IMR-90 (cell line): ENCODE data around the gene FAM124B. TPM values are rescaled to one million over a fixed set of nuclear protein-coding genes. Genes with fewer than 3 reads are reported as not detected.
"Not testable (repeated sequence)": the region's sequence is repeated elsewhere in the genome, so short reads cannot be mapped to it uniquely, and the experiment has no call there.

ENCODE experiments used
- ATAC-seq: fragments of 200-7000 bp; cut with Tn5 transposase; 2 replicates; pipeline ENCODE4 v1.9.1; 2020; ENCODE audit warnings: low read depth, mild to moderate bottlenecking, moderate library complexity
- BruUV-seq: library from RNA; stranded (reverse); fragments of 400-500 nt; replicated peaks from 2 replicates; lab custom pipeline; 2021; lab: Mats Ljungman, UMichigan
- CTCF ChIA-PET: fragments of 300-600 bp; formaldehyde crosslinking; extraction: SDS; loops from one replicate; lab custom pipeline; 2021; ENCODE audit warnings: antibody characterized with exemption; lab: Yijun Ruan, JAX
- POLR2A ChIA-PET: fragments of 300-600 bp; sonication (Branson Sonifier 250); formaldehyde crosslinking; loops from one replicate; lab custom pipeline; 2022; ENCODE audit warnings: antibody characterized with exemption; ENCODE audit not compliant: unreplicated experiment; lab: Charles Lee
- DNase-seq: peaks from one replicate; pipeline ENCODE4 v3.0.0; 2013
- H2AFZ ChIP-seq: replicated peaks from 2 replicates; pipeline ENCODE3; 2013; ENCODE audit warnings: low read length, mild to moderate bottlenecking; ENCODE audit not compliant: poor library complexity
- H2AK5ac ChIP-seq: 2 replicates; pipeline ENCODE4 v1.6.1; 2013; ENCODE audit warnings: low read depth, low read length, inconsistent platforms
- H2AK9ac ChIP-seq: replicated peaks from 2 replicates; pipeline ENCODE3; 2013; ENCODE audit warnings: mild to moderate bottlenecking, low read depth, low read length, moderate library complexity; ENCODE audit not compliant: poor library complexity
- H2BK120ac ChIP-seq: 2 replicates; pipeline ENCODE4 v1.6.1; 2013; ENCODE audit warnings: low read depth, low read length, inconsistent platforms
- H2BK15ac ChIP-seq: 3 replicates; pipeline ENCODE4 v1.6.1; 2013; ENCODE audit warnings: low read depth, low read length, inconsistent platforms
- H2BK20ac ChIP-seq: 2 replicates; pipeline ENCODE4 v1.6.1; 2013; ENCODE audit warnings: low read depth, mild to moderate bottlenecking, inconsistent platforms, low read length, moderate library complexity
- H2BK5ac ChIP-seq: 2 replicates; pipeline ENCODE4 v1.6.1; 2013; ENCODE audit warnings: mild to moderate bottlenecking, low read depth, low read length, inconsistent platforms; ENCODE audit not compliant: poor library complexity, severe bottlenecking
- H3K14ac ChIP-seq: replicated peaks from 2 replicates; pipeline ENCODE4 v1.6.1; 2013; ENCODE audit warnings: low read depth, low read length, inconsistent platforms
- H3K18ac ChIP-seq: 2 replicates; pipeline ENCODE4 v1.6.1; 2013; ENCODE audit warnings: low read depth, low read length, control low read depth
- H3K23ac ChIP-seq: 2 replicates; pipeline ENCODE4 v1.6.1; 2013; ENCODE audit warnings: low read depth, low read length, inconsistent platforms
- H3K27ac ChIP-seq: 2 replicates; pipeline ENCODE4 v1.5.1; 2013; ENCODE audit warnings: mild to moderate bottlenecking, control low read depth, low read length; ENCODE audit not compliant: insufficient read depth
- H3K27me3 ChIP-seq: 2 replicates; pipeline ENCODE4 v1.6.1; 2013; ENCODE audit warnings: low read length; ENCODE audit not compliant: control insufficient read depth, insufficient read depth
- H3K36me3 ChIP-seq: 2 replicates; pipeline ENCODE4 v1.6.1; 2013; ENCODE audit warnings: low read length, mixed read lengths; ENCODE audit not compliant: control insufficient read depth, insufficient read depth
- H3K4ac ChIP-seq: 2 replicates; pipeline ENCODE4 v1.6.1; 2013; ENCODE audit warnings: low read depth, low read length, inconsistent platforms
- H3K4me1 ChIP-seq: 2 replicates; pipeline ENCODE4 v1.6.1; 2013; ENCODE audit warnings: low read length, mixed read lengths; ENCODE audit not compliant: control insufficient read depth, insufficient read depth
- H3K4me2 ChIP-seq: 2 replicates; pipeline ENCODE4 v1.6.1; 2013; ENCODE audit warnings: low read depth, mild to moderate bottlenecking, control low read depth, low read length, moderate library complexity
- H3K4me3 ChIP-seq: 2 replicates; pipeline ENCODE4 v1.5.1; 2013; ENCODE audit warnings: low read depth, mild to moderate bottlenecking, control low read depth, low read length, moderate library complexity; ENCODE audit not compliant: insufficient read depth
- H3K56ac ChIP-seq: 2 replicates; pipeline ENCODE4 v1.6.1; 2013; ENCODE audit warnings: low read length, inconsistent platforms; ENCODE audit not compliant: insufficient read depth; ENCODE audit errors: extremely low read depth
- H3K79me1 ChIP-seq, 2 experiments: 2 replicates each; pipeline ENCODE4 v1.6.1; 2013; ENCODE audit warnings: low read length in 2 of 2, inconsistent platforms in 1 of 2, low read depth in 1 of 2
- H3K9ac ChIP-seq: 2 replicates; pipeline ENCODE4 v1.6.1; 2013; ENCODE audit warnings: low read depth, low read length, control low read depth
- H3K9me1 ChIP-seq: 2 replicates; pipeline ENCODE4 v1.6.1; 2013; ENCODE audit warnings: low read length, inconsistent platforms; ENCODE audit not compliant: insufficient read depth
- H3K9me3 ChIP-seq: 2 replicates; pipeline ENCODE4 v1.6.1; 2013; ENCODE audit warnings: low read length; ENCODE audit not compliant: control insufficient read depth, insufficient read depth
- H4K20me1 ChIP-seq: 2 replicates; pipeline ENCODE4 v1.6.1; 2013; ENCODE audit warnings: low read length, inconsistent platforms; ENCODE audit not compliant: insufficient read depth
- H4K5ac ChIP-seq: 2 replicates; pipeline ENCODE4 v1.6.1; 2013; ENCODE audit warnings: mild to moderate bottlenecking, low read depth, low read length, control low read depth
- H4K8ac ChIP-seq, 2 experiments: 2 replicates each; pipeline ENCODE4 v1.6.1; 2013; ENCODE audit warnings: low read depth in 2 of 2, low read length in 2 of 2, control low read depth in 1 of 2, inconsistent platforms in 1 of 2
- H4K91ac ChIP-seq: 2 replicates; pipeline ENCODE4 v1.6.1; 2013; ENCODE audit warnings: low read depth, low read length, inconsistent platforms; ENCODE audit not compliant: insufficient read depth
- WGBS, 2 experiments: methylation state at CpG; one replicate each; pipeline versions ENCODE4 v1.1.5 to v1.1.7; 2013; ENCODE audit warnings: missing lambda C conversion rate in 2 of 2; ENCODE audit not compliant: insufficient read length in 1 of 2; ENCODE audit errors: extremely low coverage in 2 of 2; 5-methylcytosine and 5-hydroxymethylcytosine counted together
- dilution Hi-C: fragments of 300-500 bp; cut with HindIII; formaldehyde crosslinking; loops from one replicate; pipeline ENCODE4 v1.14.3; 2018; ENCODE audit warnings: low sequenced_read_pairs; ENCODE audit not compliant: unreplicated experiment
- in situ Hi-C: fragments of 300-500 bp; cut with MboI; formaldehyde crosslinking; loops from 3 replicates; pipeline ENCODE4 v1.14.3; 2019; ENCODE audit warnings: low sequenced_read_pairs, inconsistent platforms, mixed read lengths
- intact Hi-C: fragments of 100-400 bp; cut with micrococcal nuclease; formaldehyde crosslinking; loops from 2 replicates; pipeline ENCODE4 v1.10.0; 2022
- polyA plus RNA-seq, 3 experiments: library from polyadenylated mRNA; depleted of rRNA; stranded (reverse); fragments of >200 nt; gene quantifications; 2 replicates each; pipeline ENCODE4 v1.2.3, GENCODE V29; 2012; ENCODE audit warnings: low replicate concordance in 1 of 3
- total RNA-seq: library from RNA; depleted of rRNA; stranded (reverse); fragments of >200 nt; gene quantifications from 2 replicates; pipeline ENCODE4 v1.2.3, GENCODE V29; 2012

Gene FAM124B
- total and polyA plus RNA-seq, 2 of the 4 experiments (the other 2 are of a cell fraction) = not detected

GRCh38 chr2:224382280-224382647, 19.6 kb downstream of the FAM124B start:
- H2BK5ac ChIP-seq, H3K56ac ChIP-seq, H3K9me1 ChIP-seq, dilution Hi-C loops, CTCF ChIA-PET, H4K91ac ChIP-seq, H2AK9ac ChIP-seq, H3K36me3 ChIP-seq, BruUV-seq, H3K4ac ChIP-seq, H2BK15ac ChIP-seq, H3K27ac ChIP-seq, H2AK5ac ChIP-seq, H2BK120ac ChIP-seq, H2BK20ac ChIP-seq, H3K4me1 ChIP-seq, in situ Hi-C loops, H3K9me3 ChIP-seq, intact Hi-C loops, H3K9ac ChIP-seq, H3K14ac ChIP-seq, H2AFZ ChIP-seq, H4K8ac ChIP-seq, H3K4me3 ChIP-seq, H4K20me1 ChIP-seq, H3K79me1 ChIP-seq, H3K23ac ChIP-seq, ATAC-seq, H3K18ac ChIP-seq, H3K4me2 ChIP-seq, DNase-seq, H4K5ac ChIP-seq, H3K27me3 ChIP-seq: not testable (repeated sequence)
- no CpG with 5 or more reads among the region's 2 CpGs for WGBS, 2 experiments
- POLR2A ChIA-PET = interaction anchor here (0.6 kb wide), 1 partner anchor 1005 kb away, joined by 6 read pairs; no protein-coding TSS in a partner anchor
